ENCODE data around the gene KIF16B.

DNA sequence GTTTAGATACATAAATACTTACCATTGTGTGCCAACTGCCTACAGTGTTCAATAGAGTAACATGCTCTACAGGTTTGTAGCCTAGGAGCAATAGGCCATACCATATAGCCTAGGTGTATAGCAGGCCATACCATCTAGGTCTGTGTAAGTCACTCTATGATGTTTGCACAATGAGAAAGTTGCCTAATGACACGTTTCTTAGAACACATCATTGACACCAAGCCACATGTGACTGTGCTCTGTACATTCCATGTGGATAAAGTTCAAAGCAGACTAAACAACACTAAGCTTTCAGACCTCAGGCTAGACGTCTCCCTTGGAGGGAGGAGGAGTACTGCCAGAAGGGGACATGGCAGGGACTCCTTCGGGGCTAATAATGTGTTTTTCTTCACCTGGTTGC is 93.6 kb downstream of the KIF16B start:
- TF ChIP-seq, protein P1, sequence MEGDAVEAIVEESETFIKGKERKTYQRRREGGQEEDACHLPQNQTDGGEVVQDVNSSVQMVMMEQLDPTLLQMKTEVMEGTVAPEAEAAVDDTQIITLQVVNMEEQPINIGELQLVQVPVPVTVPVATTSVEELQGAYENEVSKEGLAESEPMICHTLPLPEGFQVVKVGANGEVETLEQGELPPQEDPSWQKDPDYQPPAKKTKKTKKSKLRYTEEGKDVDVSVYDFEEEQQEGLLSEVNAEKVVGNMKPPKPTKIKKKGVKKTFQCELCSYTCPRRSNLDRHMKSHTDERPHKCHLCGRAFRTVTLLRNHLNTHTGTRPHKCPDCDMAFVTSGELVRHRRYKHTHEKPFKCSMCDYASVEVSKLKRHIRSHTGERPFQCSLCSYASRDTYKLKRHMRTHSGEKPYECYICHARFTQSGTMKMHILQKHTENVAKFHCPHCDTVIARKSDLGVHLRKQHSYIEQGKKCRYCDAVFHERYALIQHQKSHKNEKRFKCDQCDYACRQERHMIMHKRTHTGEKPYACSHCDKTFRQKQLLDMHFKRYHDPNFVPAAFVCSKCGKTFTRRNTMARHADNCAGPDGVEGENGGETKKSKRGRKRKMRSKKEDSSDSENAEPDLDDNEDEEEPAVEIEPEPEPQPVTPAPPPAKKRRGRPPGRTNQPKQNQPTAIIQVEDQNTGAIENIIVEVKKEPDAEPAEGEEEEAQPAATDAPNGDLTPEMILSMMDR (IDR thresholded peaks at IDR 0.05; ENCODE audit: insufficient read depth, low read depth, low read length): no peak
- TF ChIP-seq EZH2 (IDR thresholded peaks at IDR 0.05; ENCODE audit: insufficient read depth, low read length): no peak

Data from astrocyte (in vitro differentiated cells and primary cell).